GM21360 (cell line): Measurements from ENCODE around the gene KLC1.

Experiments used
- ATAC-seq: cut with Tn5 transposase; IDR thresholded peaks from one replicate; pipeline ENCODE4 v1.9.1; 2021; ENCODE audit warnings: mild to moderate bottlenecking, moderate library complexity; ENCODE audit not compliant: unreplicated experiment

Gene KLC1

DNA sequence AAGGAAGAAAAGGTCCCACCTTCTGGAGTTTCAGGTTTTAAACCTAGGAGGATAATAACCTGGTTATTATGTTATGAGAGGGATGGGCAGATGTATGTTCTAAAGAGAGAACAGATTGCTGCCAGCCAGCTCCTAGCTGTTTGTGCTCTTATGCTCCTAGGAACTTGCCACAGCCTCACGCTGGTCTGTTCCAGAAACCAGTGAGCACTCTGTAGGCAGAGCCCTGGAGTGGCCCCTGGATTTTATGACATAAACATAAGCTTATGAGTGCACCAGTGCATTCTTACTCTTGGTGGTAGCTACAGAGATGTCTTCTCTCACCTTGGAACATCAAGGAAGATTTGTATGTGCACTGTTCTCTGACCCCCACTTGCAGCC lies 27.7 kb downstream of the KLC1 start:
- no peak for ATAC-seq

DNA sequence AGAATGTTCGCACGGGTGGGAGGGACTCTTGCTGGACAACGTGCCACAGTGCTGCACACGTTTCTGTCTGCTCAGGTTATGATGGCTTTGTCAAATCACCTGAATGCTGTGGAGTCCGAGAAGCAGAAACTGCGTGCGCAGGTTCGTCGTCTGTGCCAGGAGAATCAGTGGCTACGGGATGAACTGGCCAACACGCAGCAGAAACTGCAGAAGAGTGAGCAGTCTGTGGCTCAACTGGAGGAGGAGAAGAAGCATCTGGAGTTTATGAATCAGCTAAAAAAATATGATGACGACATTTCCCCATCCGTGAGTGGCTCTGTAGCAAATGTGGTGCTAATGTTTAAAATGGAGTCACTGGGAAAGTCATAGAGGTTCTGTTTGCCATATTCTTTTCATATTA lies 28.5 kb downstream of the KLC1 start:
- ATAC-seq: no peak

DNA sequence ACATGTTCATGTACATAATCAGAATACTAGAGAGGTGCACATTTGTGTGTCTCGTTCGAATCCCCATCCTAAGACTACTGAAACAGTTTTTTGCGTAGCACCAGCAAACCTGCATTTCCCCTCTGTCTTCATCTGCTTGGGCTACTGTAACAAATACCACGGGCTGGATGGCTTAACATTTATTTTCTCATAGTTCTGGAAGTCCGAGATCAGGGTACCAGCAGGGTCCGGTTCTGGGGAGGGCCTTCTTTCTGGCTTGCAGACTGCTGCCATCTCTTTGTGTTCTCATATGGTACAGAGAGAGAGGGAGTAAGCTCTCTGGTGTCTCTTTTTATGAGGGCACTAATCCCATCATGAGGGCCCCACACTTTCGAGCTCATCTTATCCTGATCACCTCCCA lies 30.6 kb downstream of the KLC1 start:
- ATAC-seq: no peak

DNA sequence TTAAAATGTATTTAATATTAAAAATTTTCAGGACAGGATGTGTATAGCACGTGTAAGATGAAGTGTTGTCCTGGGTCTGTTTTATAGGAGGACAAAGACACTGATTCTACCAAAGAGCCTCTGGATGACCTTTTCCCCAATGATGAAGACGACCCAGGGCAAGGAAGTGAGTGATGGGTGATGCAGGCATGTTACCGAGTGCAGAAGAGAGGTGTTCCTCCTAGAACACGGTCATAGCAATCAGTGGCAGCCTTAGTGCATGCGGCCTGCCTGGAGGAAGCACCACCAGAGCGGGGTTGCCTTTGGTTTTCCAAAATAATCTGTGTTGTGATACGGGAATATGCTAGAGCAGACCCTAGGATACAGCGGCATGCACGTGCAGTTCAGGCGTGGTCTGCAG lies 33.0 kb downstream of the KLC1 start:
- ATAC-seq: no peak

DNA sequence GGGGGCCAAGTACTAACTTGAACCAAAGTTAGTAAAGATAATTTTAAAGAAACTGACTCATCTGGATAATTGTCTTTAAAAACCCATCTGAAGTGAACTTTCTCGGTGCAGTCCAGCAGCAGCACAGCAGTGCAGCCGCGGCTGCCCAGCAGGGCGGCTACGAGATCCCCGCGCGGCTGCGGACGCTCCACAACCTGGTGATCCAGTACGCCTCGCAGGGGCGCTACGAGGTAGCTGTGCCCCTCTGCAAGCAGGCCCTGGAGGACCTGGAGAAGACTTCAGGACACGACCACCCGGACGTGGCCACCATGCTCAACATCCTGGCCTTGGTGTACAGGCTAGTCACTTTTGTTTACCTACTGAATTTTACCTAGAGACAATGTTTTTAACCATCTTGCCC lies 33.6 kb downstream of the KLC1 start:
- ATAC-seq: no peak

DNA sequence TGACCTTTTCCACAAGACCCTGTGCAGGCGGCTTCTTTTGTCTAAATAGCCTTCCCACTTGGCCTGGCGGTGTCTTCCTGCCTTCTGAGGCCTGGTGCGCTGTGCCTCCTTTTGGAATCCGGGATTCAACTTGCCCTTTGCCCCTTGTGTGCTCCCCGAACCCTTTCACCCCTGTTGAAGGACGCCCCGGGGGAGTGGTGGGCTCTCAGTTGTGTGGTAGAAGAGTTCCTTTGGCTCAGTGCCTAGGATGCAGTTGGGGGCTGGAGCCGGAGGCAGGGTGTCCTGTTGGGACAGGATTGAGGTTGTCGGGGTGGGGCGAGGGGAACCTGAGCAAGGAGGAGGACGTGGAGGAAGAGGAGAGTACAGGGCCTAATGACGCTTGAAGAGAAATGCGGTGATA lies 34.5 kb downstream of the KLC1 start:
- no peak for ATAC-seq

DNA sequence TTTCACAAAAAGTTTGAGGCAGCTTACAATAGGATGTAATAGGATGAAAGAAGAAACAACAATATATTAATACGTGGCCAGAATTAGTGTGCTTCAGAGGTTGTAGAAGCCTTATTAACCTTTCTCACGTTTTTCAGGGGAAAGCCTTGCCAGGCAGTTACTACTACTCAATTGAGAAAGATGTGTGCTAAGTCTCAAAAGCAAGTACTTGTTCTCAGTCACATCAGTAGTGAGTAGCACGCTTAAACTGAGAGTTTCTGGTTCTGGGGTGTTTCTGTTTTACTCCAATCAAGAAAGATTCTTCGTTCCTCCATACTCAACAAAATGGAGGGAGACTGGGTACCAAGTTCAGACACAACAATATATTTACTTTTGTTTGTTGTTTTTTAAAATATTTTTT lies 38.7 kb downstream of the KLC1 start:
- no peak for ATAC-seq

DNA sequence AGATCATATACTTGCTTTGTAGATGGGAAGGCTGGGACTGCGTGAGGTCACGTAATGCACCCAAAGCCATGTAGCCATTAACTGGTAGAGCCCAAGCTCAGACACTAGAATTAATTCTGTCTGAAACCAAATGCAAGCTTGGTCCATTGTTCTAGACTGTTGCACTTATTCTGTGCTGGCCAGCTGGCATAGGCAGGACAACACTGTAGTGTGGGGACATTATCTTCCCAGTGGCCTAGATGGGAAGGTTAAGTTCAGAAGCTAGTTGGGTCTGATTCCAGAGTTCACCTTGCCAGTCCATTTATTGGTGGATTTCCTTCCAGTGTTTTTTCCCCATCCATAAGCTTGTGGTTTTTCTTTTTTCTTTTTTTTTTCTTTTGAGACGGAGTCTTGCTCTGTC lies 39.1 kb downstream of the KLC1 start:
- no peak for ATAC-seq

DNA sequence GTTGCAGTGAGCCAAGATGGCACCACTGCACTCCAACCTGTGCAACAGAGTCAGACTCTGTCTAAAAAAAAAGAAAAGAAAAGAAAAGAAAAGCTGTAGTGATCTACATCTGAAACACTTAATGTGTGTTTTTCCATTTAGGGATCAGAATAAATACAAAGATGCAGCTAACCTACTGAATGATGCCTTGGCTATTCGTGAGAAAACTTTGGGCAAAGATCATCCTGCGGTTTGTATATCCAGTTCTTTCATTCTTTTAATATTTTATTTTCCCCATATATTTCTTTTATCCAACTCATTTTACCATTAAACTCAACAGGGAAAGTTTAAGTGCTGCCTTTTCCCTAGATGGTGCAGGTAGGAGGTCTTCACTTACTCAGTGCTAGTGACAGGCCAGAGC lies 40.4 kb downstream of the KLC1 start:
- no peak for ATAC-seq

DNA sequence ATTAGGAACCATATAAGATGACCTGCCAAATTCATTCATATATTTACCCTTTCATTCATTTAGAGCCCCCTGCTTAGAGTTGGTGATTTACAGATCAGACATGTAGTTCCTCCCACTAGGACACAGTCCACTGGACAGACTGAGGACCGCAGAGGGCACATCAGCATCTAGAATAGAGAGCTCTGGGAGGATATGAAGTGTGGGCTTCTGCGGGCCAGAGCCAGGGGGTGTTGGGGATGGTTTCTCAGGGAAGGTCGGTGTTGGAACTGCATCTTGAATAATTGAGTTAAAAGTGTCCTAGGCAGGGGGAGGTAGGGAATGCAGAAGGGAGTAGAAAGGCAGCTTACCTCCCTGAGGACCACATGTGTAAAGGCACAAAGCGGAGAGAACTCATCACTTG lies 42.9 kb downstream of the KLC1 start:
- ATAC-seq: no peak

DNA sequence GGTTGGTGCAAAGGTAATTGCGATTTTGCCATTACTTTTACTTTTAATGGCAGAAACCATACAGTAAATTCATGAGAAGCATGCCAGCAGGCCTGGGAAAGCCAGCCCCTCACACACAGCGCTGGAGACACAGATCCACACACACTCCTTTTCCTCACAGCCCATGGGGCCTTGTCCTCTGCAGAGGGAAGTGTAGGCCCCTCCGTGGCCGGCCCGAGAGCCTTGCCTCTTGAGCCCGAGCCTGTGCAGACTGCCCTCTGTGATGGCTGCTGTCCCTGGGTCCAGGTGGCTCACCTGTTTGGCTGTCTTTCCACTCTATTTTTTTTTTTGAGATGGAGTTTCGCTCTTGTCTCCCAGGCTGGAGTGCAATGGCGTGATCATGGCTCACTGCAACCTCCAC lies 46.9 kb downstream of the KLC1 start:
- ATAC-seq: no peak

DNA sequence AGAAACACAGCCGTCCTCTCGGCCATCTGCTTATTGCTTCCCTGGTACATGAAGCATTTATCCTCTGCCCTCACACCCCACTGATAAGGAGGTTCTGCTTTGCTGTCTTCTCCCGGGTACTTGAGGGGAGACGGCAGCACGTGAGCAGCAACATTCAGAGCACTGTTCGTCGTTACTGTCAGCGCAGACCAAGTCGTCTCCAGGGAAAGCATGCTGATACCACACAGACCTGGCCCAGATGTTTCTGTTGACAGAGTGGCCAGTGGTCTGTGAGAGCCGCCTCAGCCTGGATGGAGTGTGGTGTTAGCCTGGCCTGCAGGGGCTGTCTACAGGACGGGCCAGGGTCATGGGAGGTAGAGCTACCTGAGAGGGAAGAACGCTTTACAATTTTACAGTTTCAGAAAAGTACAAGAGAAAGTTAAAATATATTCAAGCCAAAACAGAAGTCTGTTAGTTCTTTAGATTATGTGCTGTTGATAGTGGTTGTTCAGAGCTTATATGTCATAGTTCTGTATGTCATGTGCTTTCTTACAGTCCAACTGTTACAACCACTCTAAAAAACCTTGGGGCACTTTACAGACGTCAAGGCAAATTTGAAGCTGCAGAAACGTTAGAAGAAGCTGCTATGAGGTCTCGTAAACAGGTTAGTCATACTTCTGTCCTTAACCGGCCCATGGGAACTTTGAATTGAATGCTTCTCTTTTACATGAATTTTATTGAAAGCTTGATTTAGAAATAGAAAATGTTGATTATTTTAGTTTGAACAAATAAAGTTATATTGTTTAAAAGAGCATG lies 48.1 kb downstream of the KLC1 start:
- no peak for ATAC-seq

DNA sequence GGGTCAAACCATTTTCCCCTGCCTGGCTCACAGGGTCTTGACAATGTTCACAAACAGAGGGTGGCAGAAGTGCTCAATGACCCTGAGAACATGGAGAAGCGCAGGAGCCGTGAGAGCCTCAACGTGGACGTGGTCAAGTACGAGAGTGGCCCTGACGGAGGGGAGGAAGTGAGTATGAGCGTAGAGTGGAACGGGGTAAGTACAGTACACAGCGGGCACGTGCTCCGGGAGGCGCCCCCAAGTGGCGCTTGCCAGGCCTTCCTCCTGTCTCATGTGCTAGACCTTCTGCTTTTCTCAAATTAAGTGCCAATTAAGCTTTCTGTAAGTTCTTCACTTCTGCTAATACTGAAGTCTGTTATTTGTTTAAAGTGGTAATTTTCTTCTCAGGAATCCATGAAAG lies 50.3 kb downstream of the KLC1 start:
- peak; percentile 76 for ATAC-seq

DNA sequence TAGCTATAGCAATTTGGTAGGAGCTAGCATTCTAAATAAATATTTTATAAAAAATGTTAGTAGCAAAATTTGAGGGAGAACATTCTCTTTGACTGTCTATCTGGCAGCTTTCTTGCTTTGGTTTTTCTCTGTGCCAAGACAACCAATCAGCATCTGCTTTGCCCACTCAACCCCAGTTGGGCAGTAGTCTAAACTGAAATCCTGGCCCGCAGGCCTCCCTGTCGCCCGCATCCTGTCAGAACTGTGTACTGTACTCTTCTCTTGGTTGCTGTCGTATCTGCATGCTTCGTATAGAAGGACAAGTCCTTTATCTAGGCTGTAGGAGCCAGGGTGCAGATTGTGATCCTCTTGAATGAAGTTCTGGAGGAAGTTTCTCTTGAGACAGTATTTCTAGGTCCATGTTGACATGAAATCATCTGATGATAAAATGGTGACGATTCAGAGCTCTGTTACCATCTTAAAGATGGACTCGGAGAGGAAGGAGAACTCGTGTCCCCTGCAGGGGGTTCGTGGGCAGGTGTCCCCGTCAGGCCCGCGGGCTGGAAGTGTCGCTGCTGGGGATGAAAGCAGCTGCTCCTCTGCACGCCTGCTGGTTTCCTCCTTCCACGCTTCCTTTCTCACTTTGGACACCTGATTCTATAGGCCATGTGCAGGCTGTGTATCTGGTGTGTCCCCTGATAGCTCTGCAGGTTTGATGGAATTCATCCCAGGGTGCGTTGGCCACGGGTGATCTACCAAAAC lies 51.6 kb downstream of the KLC1 start:
- no peak for ATAC-seq

DNA sequence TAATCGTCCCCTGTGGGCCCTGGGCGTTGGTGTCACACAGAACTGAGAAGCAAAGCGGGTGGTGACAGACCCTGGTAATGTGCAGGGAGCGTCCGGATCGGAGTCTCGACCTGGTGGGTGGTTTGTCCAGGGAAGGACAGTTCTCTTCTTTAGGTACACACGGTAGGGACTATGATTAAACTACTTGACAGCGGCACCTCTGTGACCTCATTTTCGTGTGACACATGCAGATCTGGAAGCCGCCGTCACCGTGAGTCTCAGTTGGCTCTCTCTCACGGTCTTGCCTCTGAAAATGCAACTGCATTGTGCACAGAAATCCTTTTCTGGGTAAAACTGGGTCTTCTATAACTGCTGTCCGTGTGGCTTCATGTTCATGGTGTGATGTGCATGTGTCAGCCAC lies 54.1 kb downstream of the KLC1 start:
- no peak for ATAC-seq

DNA sequence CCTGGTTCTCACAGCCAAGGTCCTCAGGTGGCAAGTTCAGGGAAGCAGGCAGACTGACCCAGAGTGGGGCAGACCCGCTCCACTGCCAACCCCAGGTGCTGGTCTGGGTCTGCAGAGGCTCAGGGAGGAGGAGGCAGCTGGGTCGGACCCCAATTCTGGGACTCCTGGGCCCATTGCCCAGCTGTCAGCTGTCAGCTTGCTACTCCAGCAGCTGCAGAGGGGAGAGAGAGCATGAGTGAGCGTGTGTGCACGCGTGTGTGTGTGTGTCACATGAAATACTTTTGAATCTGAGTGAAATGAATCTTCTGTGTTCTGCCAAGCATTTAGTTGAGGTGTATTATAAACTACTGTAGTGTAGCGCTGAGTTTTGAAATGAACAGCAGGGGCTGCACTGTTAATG lies 55.5 kb downstream of the KLC1 start:
- no peak for ATAC-seq

DNA sequence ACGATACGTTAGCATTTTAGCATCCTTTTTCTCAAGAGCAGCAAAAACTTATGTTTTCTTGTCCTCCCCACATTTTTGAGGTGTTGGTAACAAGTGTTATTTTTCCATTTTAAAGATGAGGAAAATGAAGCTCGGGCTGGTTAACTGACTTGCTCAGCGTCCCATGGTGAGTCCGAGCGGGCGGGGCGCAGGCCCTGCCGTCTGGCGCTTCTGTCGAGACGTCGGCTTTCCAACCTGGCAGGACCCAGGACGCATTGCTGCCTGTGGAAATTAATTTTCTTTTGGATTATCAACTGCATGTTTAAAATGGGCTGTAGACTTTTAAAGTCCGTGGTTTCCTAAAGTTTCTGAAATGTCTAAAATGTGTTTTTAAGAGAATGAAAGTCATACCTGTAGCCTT lies 55.9 kb downstream of the KLC1 start:
- ATAC-seq: no peak

DNA sequence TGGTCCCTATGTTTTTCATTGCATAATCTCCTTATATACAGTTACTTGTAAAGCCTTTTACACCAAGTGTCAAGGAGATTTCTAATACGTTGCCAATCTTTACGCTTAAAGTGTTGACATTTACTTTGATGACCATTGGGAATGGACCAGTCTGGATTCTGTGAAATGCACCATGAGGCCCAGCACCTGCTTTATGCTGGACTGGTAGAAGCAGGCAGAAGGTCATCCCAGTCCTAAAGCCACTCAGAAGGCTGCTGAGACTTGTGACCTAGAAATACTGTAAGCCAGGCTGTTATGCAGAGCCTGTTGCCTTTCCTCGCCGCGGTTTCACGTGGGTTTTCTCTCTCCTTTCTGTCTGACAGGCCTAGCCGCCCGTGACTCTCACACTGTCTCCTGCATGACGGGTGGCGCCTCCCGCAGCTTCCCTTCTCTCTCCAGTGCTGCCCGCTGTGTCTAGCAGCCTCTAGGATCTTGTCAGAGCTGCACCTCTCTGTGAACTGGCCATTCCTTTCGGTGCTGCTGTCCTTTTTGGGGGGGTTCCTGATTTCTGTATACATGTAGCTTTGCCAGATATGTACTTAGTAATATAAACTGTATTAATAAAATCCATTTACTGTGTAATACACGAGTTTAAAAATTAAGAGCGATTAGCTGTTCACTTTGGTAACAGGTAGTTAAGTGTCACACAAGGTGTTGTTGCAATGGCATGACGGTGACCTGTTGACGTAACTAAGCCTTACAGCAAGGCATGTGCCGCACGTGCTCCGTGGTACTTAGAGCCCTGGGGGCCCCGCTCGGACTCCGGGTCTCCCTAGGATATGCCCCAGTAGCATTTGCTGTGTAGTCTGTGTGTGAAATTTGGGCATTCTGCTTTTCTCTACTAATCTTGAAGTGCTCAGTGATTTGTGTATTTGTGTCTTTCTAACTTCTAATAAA lies 56.5 kb downstream of the KLC1 start:
- no peak for ATAC-seq

DNA sequence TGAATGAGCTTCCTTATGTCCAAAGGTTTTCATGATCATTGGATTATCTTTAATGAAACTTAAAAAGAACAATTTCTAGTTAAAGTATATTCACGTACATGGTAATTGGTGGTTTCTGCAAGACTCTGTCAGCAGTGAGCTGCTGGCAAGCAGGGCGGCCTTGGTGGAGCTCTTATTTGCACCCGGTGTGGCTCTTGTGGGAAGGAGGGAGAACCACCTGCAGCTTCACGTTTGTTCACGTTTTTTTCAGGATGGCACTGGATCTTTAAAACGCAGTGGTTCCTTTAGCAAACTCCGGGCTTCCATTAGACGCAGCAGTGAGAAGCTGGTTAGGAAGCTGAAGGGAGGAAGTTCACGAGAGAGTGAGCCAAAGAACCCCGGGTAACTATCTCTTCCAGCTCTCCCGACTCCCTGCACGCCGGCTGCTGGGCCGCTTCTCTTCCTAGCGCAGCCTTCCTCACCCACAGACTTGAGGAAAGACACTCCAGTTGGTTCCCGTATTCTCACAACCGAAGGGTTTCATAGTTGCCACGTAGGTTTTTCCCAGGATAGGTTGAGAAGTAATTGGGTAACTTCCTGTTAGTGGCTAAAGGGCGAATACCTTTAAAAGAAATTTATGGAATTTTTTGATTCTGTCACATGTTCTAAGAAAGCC lies 57.9 kb downstream of the KLC1 start:
- ATAC-seq: no peak

DNA sequence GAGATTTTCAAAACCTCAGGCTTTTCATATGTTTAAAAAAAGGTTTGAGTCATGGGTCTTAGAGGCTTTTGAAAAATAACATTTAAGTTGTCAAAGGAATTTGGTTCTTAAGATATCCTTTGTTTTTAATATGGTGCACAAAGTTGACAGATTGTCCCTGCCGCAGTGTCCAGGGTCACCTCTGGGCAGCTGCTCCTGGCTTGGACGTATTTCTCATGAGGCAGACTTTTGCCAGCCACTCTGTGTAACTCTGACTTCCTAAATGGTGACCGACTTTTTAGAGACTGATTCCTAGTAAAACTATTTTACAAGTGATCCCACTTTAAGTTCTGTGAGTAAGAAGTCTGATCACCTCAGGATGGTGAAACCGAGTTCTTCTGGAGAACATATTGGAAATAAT lies 58.7 kb downstream of the KLC1 start:
- ATAC-seq: no peak

DNA sequence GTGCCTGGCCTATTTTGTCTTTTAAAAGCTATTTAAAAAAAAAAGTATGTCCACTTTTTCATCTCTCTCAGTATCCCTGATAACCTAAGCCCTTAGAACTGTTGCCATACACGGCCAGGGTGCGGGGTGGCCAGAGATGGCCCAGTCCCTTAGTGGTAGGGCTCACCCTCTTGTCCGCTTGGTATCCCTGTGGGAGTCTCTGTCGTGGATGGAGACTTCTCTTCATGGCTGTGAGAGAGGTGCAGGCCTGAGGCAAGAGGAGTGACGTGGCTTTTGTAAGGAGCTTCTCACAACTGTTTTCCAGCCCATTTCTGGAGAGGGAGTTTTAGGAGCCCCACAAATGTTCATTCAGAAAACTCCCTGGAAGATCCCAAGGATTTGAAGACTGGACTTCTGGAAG lies 59.4 kb downstream of the KLC1 start:
- ATAC-seq: no peak
